KMS-11 (cell line): ENCODE measurements around the gene ZNF609.

Source experiments
- H2AFZ ChIP-seq: fragments of 200-600 bp; sonication (generic); 2 replicates; pipeline ENCODE4 v1.6.1; 2016; ENCODE audit warnings: antibody characterized with exemption, mixed run types, low read depth
- H3K27ac ChIP-seq: fragments of 200-600 bp; sonication (generic); 2 replicates; pipeline ENCODE4 v1.6.1; 2016; ENCODE audit warnings: mild to moderate bottlenecking, mixed run types
- H3K27me3 ChIP-seq: fragments of 200-600 bp; sonication (generic); 2 replicates; pipeline ENCODE4 v1.6.1; 2017; ENCODE audit warnings: mild to moderate bottlenecking, low read depth, mixed run types, moderate library complexity; ENCODE audit not compliant: insufficient read depth
- H3K36me3 ChIP-seq: fragments of 200-600 bp; sonication (generic); 2 replicates; pipeline ENCODE4 v1.6.1; 2017; ENCODE audit warnings: mild to moderate bottlenecking, mixed run types; ENCODE audit not compliant: insufficient read depth
- H3K4me1 ChIP-seq: fragments of 200-600 bp; sonication (generic); 2 replicates; pipeline ENCODE4 v1.6.1; 2016; ENCODE audit warnings: mild to moderate bottlenecking, low read depth, mixed run types; ENCODE audit not compliant: poor library complexity, severe bottlenecking
- H3K4me2 ChIP-seq: fragments of 200-600 bp; sonication (generic); 2 replicates; pipeline ENCODE4 v1.7.0; 2016; ENCODE audit warnings: mild to moderate bottlenecking, mixed run types
- H3K4me3 ChIP-seq: fragments of 200-600 bp; sonication (generic); IDR thresholded peaks from 2 replicates; pipeline ENCODE4 v1.6.1; 2017; ENCODE audit warnings: low read depth, low read length, mixed read lengths; ENCODE audit not compliant: insufficient read depth
- H3K79me2 ChIP-seq: fragments of 200-600 bp; sonication (generic); 2 replicates; pipeline ENCODE4 v1.6.1; 2016; ENCODE audit warnings: low read depth, mixed run types; ENCODE audit not compliant: insufficient read depth
- H3K9ac ChIP-seq: fragments of 200-600 bp; sonication (generic); 2 replicates; pipeline ENCODE4 v1.6.1; 2016; ENCODE audit warnings: mild to moderate bottlenecking, mixed run types
- H4K20me1 ChIP-seq: fragments of 200-600 bp; sonication (generic); 2 replicates; pipeline ENCODE4 v1.6.1; 2016; ENCODE audit warnings: mild to moderate bottlenecking, mixed run types; ENCODE audit not compliant: insufficient read depth
- CTCF ChIP-seq: fragments of 200-600 bp; sonication (generic); conservative IDR thresholded peaks from 2 replicates; pipeline ENCODE4 v1.6.1; 2017; ENCODE audit warnings: low read depth, mild to moderate bottlenecking, antibody characterized with exemption, low read length, moderate library complexity, mixed read lengths

The ZNF609 gene

GRCh38 chr15:64580696-64581407 lies 120.5 kb downstream of the ZNF609 start:
- H3K36me3 ChIP-seq, result no peaks in the 10 kb centered on the region
- no peak for TF ChIP-seq CTCF
- peaks cover 14% of the 10 kb centered on the region; the same call in 1 of the 2 replicates for H4K20me1 ChIP-seq
- H3K79me2 ChIP-seq, result peaks cover 77% of the 10 kb centered on the region
- H3K9ac ChIP-seq, result no peak overlapping the region
- no peak overlapping the region for H3K4me2 ChIP-seq
- no peak overlapping the region for H3K4me3 ChIP-seq
- H3K4me1 ChIP-seq, result peaks cover 29% of the 10 kb centered on the region
- no peak overlapping the region for H3K27ac ChIP-seq
- no peaks in the 10 kb centered on the region for H3K27me3 ChIP-seq
- H2AFZ ChIP-seq, result no peak overlapping the region

GRCh38 chr15:64581408-64581761 lies 121.0 kb downstream of the ZNF609 start:
- H3K4me1 ChIP-seq, result peaks cover 29% of the 10 kb centered on the region
- H3K27me3 ChIP-seq, result no peaks in the 10 kb centered on the region
- H3K4me2 ChIP-seq, result no peak overlapping the region
- no peak overlapping the region for H3K4me3 ChIP-seq
- H3K9ac ChIP-seq, result no peak overlapping the region
- H2AFZ ChIP-seq, result no peak overlapping the region
- H3K36me3 ChIP-seq, result no peaks in the 10 kb centered on the region
- peaks cover 14% of the 10 kb centered on the region; the same call in 1 of the 2 replicates for H4K20me1 ChIP-seq
- no peak for TF ChIP-seq CTCF
- no peak overlapping the region for H3K27ac ChIP-seq
- H3K79me2 ChIP-seq, result peaks cover 77% of the 10 kb centered on the region

- H3K4me1 ChIP-seq, result peaks cover 36% of the 10 kb centered on the region
- H3K27me3 ChIP-seq, result no peaks in the 10 kb centered on the region
- H3K79me2 ChIP-seq, result peaks cover 81% of the 10 kb centered on the region
- H4K20me1 ChIP-seq, result peaks cover 14% of the 10 kb centered on the region; the same call in 1 of the 2 replicates
- H3K4me3 ChIP-seq, result no peak overlapping the region
- no peak overlapping the region for H2AFZ ChIP-seq
- no peak overlapping the region for H3K4me2 ChIP-seq
- no peak for TF ChIP-seq CTCF
- no peaks in the 10 kb centered on the region for H3K36me3 ChIP-seq
- H3K27ac ChIP-seq, result no peak overlapping the region
- no peak overlapping the region for H3K9ac ChIP-seq
Measured at GRCh38 chr15:64582202-64582601, 121.8 kb downstream of the ZNF609 start.

GRCh38 chr15:64583519-64583918 lies 123.1 kb downstream of the ZNF609 start:
- Histone ChIP-seq H4K20me1 (peaks cover 14% of the 10 kb centered on the region; the same call in 1 of the 2 replicates), H3K27me3 (no peaks in the 10 kb centered on the region), H3K4me2 (no peak overlapping the region), H3K9ac (no peak overlapping the region), H3K4me3 (no peak overlapping the region), H3K36me3 (no peaks in the 10 kb centered on the region), H3K27ac (no peak overlapping the region), H2AFZ (no peak overlapping the region), H3K4me1 (peaks cover 47% of the 10 kb centered on the region), H3K79me2 (peaks cover 82% of the 10 kb centered on the region)
- TF ChIP-seq CTCF, result no peak
